OCI-LY1 (cell line): Measurements from ENCODE around the gene DIAPH1.

Experiments used
- CTCF ChIP-seq: fragments of 200-600 bp; sonication (generic), shearing (Covaris generic); IDR thresholded peaks from 2 replicates; pipeline ENCODE4 v1.5.1; 2017; ENCODE audit warnings: mild to moderate bottlenecking, antibody characterized with exemption, low read length, moderate library complexity, mixed read lengths
- EZH2 ChIP-seq: fragments of 200-600 bp; sonication (generic), shearing (Covaris generic); IDR thresholded peaks from 2 replicates; pipeline ENCODE4 v1.8.0; 2017; ENCODE audit warnings: borderline replicate concordance, mixed run types, mild to moderate bottlenecking, antibody characterized with exemption, low read length, moderate library complexity, mixed read lengths

- TF ChIP-seq CTCF (no peak), EZH2 (no peak)
Measured at GRCh38 chr5:141521244-141521781, 97.5 kb downstream of the DIAPH1 start.
